ENCODE results near the gene LRRIQ3.

Gene LRRIQ3

DNA sequence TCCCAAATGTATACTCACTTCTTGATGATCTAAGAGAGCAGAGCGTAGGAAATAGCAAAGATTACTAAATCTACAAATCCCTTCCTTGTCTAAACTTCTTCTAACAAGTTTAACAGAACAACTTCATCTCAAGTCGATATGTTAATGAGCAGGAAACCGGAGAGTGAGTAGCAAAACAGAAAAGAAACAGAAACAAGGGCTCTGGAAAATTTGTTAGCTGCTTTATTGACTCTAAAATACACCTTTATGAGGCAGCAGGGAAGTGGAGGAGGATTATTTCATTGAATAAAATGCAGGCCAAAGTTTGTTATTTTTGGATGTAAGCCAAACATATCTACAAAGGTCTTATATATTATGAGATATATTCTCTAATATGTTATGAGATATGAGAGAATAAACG lies 192.4 kb downstream of the LRRIQ3 start:
- H3K9ac ChIP-seq (ENCODE audit: low read length in 2 of 2): no peak overlapping the region

DNA sequence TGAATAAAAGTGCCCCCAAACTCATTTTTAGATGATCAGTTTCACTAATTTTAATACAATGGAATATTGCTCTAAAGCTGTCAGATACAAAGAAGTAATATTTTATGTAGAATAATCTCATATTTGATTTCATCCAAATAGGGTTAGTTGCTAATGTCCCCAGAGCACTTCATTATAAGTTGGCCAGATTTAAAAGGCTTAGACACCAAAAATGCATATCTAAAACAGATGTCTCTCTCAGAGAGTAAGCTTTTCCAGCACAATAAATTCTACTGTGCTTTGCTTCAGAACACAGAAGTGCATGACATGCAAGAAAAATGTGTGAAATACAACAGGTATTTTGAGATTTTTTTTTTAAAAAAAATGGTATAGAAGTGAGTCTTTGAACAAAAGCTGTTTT lies 194.2 kb downstream of the LRRIQ3 start:
- Histone ChIP-seq H3K36me3 (ENCODE audit: control insufficient read depth in 2 of 2, insufficient read depth in 2 of 2, low read length in 2 of 2) (no peaks in the 10 kb centered on the region), H3K4me1 (ENCODE audit: control insufficient read depth, insufficient read depth, low read length) (no peaks in the 10 kb centered on the region), H3K9me3 (ENCODE audit: control insufficient read depth in 2 of 2, low read length in 2 of 2) (no peaks in the 10 kb centered on the region), H3K27ac (ENCODE audit: low read length) (no peak overlapping the region), H3K27me3 (ENCODE audit: control insufficient read depth in 1 of 2, insufficient read depth in 2 of 2, low read length in 2 of 2) (no peaks in the 10 kb centered on the region), H3K4me3 (ENCODE audit: low read length in 2 of 2) (no peak overlapping the region), H3K9ac (ENCODE audit: low read length in 2 of 2) (no peak overlapping the region)

More for the DNA sequence above, 192.4 kb downstream of the LRRIQ3 start:
- no peak overlapping the region for H3K4me3 ChIP-seq (ENCODE audit: low read length in 2 of 2)
- H3K27me3 ChIP-seq (ENCODE audit: control insufficient read depth in 1 of 2, insufficient read depth in 2 of 2, low read length in 2 of 2): no peaks in the 10 kb centered on the region
- no peaks in the 10 kb centered on the region for H3K4me1 ChIP-seq (ENCODE audit: control insufficient read depth, insufficient read depth, low read length)
- H3K9me3 ChIP-seq (ENCODE audit: control insufficient read depth in 2 of 2, low read length in 2 of 2): no peaks in the 10 kb centered on the region
- H3K27ac ChIP-seq (ENCODE audit: low read length): no peak overlapping the region
- no peaks in the 10 kb centered on the region for H3K36me3 ChIP-seq (ENCODE audit: control insufficient read depth in 2 of 2, insufficient read depth in 2 of 2, low read length in 2 of 2)

DNA sequence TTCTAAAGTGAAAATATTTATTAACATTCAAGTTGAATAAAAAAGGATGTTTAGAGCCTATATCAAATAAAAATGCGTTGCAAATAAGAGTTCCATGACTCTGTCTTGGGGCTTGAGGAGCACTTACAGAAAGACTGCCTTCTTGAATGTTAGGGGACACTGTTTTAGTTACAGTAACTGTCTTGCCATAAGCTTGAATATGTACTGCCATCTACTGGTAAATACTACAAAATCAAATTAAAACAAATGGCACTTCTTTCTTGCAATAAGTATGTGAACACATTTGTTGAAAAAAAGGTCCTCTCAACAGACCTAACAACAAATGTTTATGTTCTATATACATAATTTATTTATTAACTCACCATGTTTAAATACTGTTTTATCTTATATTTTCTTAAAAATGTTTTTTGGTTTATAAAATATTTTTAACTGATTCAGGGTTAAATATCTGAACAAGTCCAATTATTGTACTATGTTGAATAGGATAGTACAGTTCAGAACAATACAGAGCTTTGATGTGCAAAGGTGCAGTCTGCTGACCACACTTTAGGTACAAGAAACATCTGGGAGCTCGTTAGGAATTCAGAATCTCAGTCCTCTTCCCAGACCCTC lies 199.5 kb downstream of the LRRIQ3 start:
- H3K9ac ChIP-seq (ENCODE audit: low read length in 2 of 2): no peak overlapping the region
- H3K4me3 ChIP-seq (ENCODE audit: low read length in 2 of 2): no peak overlapping the region
- no peaks in the 10 kb centered on the region for H3K4me1 ChIP-seq (ENCODE audit: control insufficient read depth, insufficient read depth, low read length)
- no peaks in the 10 kb centered on the region for H3K36me3 ChIP-seq (ENCODE audit: control insufficient read depth in 2 of 2, insufficient read depth in 2 of 2, low read length in 2 of 2)
- H3K9me3 ChIP-seq (ENCODE audit: control insufficient read depth in 2 of 2, low read length in 2 of 2): no peaks in the 10 kb centered on the region
- H3K27me3 ChIP-seq (ENCODE audit: control insufficient read depth in 1 of 2, insufficient read depth in 2 of 2, low read length in 2 of 2): no peaks in the 10 kb centered on the region
- H3K27ac ChIP-seq (ENCODE audit: low read length): no peak overlapping the region

DNA sequence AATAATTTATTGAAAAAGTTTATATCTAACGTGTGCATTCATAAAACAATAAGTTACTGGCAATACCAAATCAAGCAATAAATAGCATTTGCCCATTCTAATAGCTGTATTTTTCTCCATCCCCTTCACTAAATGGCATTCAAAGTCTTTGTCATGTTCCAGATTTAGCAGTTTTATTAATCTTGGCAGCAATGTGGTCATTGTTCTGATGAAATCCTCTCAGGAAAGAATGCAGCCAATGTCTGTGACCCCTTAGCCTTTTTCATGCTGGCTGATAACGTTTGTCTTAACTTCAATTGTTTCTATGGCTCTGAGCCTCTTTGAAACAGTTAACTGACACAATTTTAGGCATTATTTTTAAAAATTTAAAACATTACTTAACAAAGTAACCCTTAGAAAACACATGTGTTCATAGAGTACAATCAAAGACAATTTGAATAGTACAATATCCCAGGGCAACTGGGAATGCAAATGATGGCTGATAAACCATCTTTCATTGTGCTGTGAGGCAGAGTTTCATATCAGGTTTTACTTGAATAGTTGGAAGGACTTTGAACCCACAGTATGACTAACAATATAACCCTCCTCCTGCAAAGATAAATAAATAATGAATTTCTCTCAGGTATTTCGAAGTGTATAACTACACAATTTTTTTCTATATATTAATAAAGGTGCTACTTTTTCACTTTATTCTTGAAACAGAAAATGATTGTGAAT lies 217.5 kb downstream of the LRRIQ3 start:
- Histone ChIP-seq H3K9me3 (ENCODE audit: control insufficient read depth in 2 of 2, low read length in 2 of 2) (no peaks in the 10 kb centered on the region), H3K9ac (ENCODE audit: low read length in 2 of 2) (no peak overlapping the region), H3K4me1 (ENCODE audit: control insufficient read depth, insufficient read depth, low read length) (no peaks in the 10 kb centered on the region), H3K27ac (ENCODE audit: low read length) (no peak overlapping the region), H3K27me3 (ENCODE audit: control insufficient read depth in 1 of 2, insufficient read depth in 2 of 2, low read length in 2 of 2) (no peaks in the 10 kb centered on the region), H3K36me3 (ENCODE audit: control insufficient read depth in 2 of 2, insufficient read depth in 2 of 2, low read length in 2 of 2) (no peaks in the 10 kb centered on the region), H3K4me3 (ENCODE audit: low read length in 2 of 2) (no peak overlapping the region)

DNA sequence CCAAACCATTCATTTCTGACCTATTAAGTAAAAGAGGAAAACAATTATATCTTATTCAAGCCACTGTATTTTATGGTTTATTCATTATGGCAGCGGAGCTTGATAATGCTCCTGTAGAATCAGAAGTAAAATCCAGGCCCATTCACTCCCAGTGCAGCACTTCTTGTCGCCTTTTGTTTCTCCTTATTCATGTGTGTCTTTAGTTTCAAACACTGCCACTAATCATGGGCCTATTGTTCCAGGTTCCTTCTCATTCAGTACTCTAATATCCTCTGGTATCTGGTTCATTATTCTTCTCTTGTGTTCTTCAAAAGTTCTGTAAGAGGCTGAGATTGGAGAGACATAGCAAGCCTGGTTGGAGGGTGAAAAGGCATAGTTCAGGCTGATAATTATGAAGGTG lies 218.3 kb downstream of the LRRIQ3 start:
- Histone ChIP-seq H3K36me3 (ENCODE audit: control insufficient read depth in 2 of 2, insufficient read depth in 2 of 2, low read length in 2 of 2) (no peaks in the 10 kb centered on the region), H3K4me1 (ENCODE audit: control insufficient read depth, insufficient read depth, low read length) (no peaks in the 10 kb centered on the region), H3K27ac (ENCODE audit: low read length) (no peak overlapping the region), H3K9me3 (ENCODE audit: control insufficient read depth in 2 of 2, low read length in 2 of 2) (no peaks in the 10 kb centered on the region), H3K9ac (ENCODE audit: low read length in 2 of 2) (no peak overlapping the region), H3K27me3 (ENCODE audit: control insufficient read depth in 1 of 2, insufficient read depth in 2 of 2, low read length in 2 of 2) (no peaks in the 10 kb centered on the region), H3K4me3 (ENCODE audit: low read length in 2 of 2) (no peak overlapping the region)

DNA sequence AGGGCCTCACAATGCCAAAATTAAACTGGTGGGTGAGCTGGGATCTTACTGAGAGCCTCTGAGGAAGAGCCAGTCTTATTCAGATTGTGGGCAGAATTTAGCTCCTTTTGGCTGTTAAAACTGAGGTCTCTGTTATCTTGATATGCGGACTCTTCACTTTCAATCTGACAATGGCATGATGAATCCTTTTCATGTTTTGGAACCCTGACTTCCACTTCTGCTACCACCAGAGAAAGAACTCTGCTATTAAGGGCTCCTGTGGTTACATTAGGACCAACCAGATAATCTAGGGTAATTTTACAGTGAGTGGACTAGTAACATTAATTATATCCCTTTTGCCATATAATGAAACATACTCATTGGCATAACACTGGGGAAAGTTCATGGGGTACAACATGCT lies 219.0 kb downstream of the LRRIQ3 start:
- Histone ChIP-seq H3K4me3 (ENCODE audit: low read length in 2 of 2) (no peak overlapping the region), H3K27me3 (ENCODE audit: control insufficient read depth in 1 of 2, insufficient read depth in 2 of 2, low read length in 2 of 2) (no peaks in the 10 kb centered on the region), H3K27ac (ENCODE audit: low read length) (no peak overlapping the region), H3K9ac (ENCODE audit: low read length in 2 of 2) (no peak overlapping the region), H3K9me3 (ENCODE audit: control insufficient read depth in 2 of 2, low read length in 2 of 2) (no peaks in the 10 kb centered on the region), H3K4me1 (ENCODE audit: control insufficient read depth, insufficient read depth, low read length) (no peaks in the 10 kb centered on the region), H3K36me3 (ENCODE audit: control insufficient read depth in 2 of 2, insufficient read depth in 2 of 2, low read length in 2 of 2) (no peaks in the 10 kb centered on the region)

Measured in stomach smooth muscle (tissue), 2 donors.